HepG2 (cell line): Measurements from ENCODE around the gene LAMC3. TPM values are rescaled to one million over a fixed set of nuclear protein-coding genes. Genes with fewer than 3 reads are reported as not detected.

Experiments used
- CHCHD3 ChIP-seq: sonication (generic); formaldehyde crosslinking; IDR thresholded peaks from 2 replicates; pipeline ENCODE4 v1.8.0; 2022; ENCODE audit warnings: mild to moderate bottlenecking, missing genetic modification reagents, moderate library complexity
- GATAD2A ChIP-seq: IDR thresholded peaks from 2 replicates; pipeline ENCODE4 v1.6.1; 2016
- GPN1 ChIP-seq: sonication (generic); formaldehyde crosslinking; IDR thresholded peaks from 2 replicates; pipeline ENCODE4 v1.5.1; 2020; ENCODE audit warnings: missing genetic modification reagents, borderline replicate concordance
- HNF4G ChIP-seq, 2 experiments: sonication (generic) in 1 of 2; formaldehyde crosslinking in 1 of 2; IDR thresholded peaks; 2 replicates each; pipeline versions ENCODE4 v1.4.0 to v1.6.1; 2011 to 2020; ENCODE audit warnings: borderline replicate concordance in 2 of 2, low read depth in 2 of 2, mild to moderate bottlenecking in 2 of 2, low read length in 1 of 2, missing genetic modification reagents in 1 of 2, moderate library complexity in 1 of 2
- KLF16 ChIP-seq, 2 experiments: sonication (generic) in 1 of 2; formaldehyde crosslinking in 1 of 2; IDR thresholded peaks; 2 replicates each; pipeline versions ENCODE4 v1.6.1 to v1.8.0; 2016 to 2023; ENCODE audit warnings: missing genetic modification reagents in 2 of 2, missing compliant biosample characterization in 1 of 2
- NFIB ChIP-seq: sonication (generic); formaldehyde crosslinking; IDR thresholded peaks from 2 replicates; pipeline ENCODE4 v1.9.0; 2021; ENCODE audit warnings: missing genetic modification reagents, mild to moderate bottlenecking, borderline replicate concordance
- NFYC ChIP-seq: IDR thresholded peaks from 2 replicates; pipeline ENCODE4 v1.6.1; 2016; ENCODE audit warnings: missing genetic modification reagents, missing compliant biosample characterization
- SMAD9 ChIP-seq: sonication (generic); formaldehyde crosslinking; IDR thresholded peaks from 2 replicates; pipeline ENCODE4 v1.5.1; 2020; ENCODE audit warnings: mild to moderate bottlenecking, missing genetic modification reagents
- SP1 ChIP-seq, 2 experiments: fragments of 450-650 bp in 1 of 2; sonication (generic) in 1 of 2; formaldehyde crosslinking in 1 of 2; IDR thresholded peaks; 2 replicates each; pipeline versions ENCODE4 v1.4.0 to v1.6.1; 2016 to 2020; ENCODE audit warnings: missing genetic modification reagents in 1 of 2
- STAG1 ChIP-seq: sonication (generic); formaldehyde crosslinking; IDR thresholded peaks from 2 replicates; pipeline ENCODE4 v1.4.0; 2020; ENCODE audit warnings: missing genetic modification reagents
- ZEB1 ChIP-seq: IDR thresholded peaks from 2 replicates; pipeline ENCODE4 v1.6.1; 2012; ENCODE audit warnings: mild to moderate bottlenecking, low read depth, inconsistent platforms; ENCODE audit not compliant: insufficient replicate concordance
- ZNF562 ChIP-seq: sonication (generic); formaldehyde crosslinking; IDR thresholded peaks from 2 replicates; pipeline ENCODE4 v1.8.0; 2022; ENCODE audit warnings: missing genetic modification reagents, borderline replicate concordance
- ZNF672 ChIP-seq: sonication (generic); formaldehyde crosslinking; IDR thresholded peaks from 2 replicates; pipeline ENCODE4 v1.8.1; 2022; ENCODE audit warnings: missing genetic modification reagents
- ZNF703 ChIP-seq: sonication (generic); formaldehyde crosslinking; IDR thresholded peaks from 2 replicates; pipeline ENCODE4 v1.5.1; 2020; ENCODE audit warnings: missing genetic modification reagents, mild to moderate bottlenecking, moderate library complexity, borderline replicate concordance
- polyA plus RNA-seq, 8 experiments: library from polyadenylated mRNA; depleted of rRNA in 3 of 8; stranded (reverse) in 7 of 8; unstranded in 1 of 8; fragments of >200 nt; fragmentation: Illumina TruSeq in 4 of 8; extraction: Trizol in 4 of 8; gene quantifications; 2 replicates each; pipeline versions ENCODE4 v1.2.1 to v1.2.3, GENCODE V29; 2011 to 2016; ENCODE audit warnings: low read depth in 4 of 8, missing spikeins in 1 of 8, mixed read lengths in 1 of 8; ENCODE audit not compliant: insufficient read depth in 1 of 8
- total RNA-seq, 5 experiments: library from RNA; depleted of rRNA; stranded (reverse); fragments of >200 nt; fragmentation: Illumina TruSeq; extraction: Trizol; gene quantifications; 2 replicates each; pipeline ENCODE4 v1.2.3, GENCODE V29; 2016; ENCODE audit warnings: low read depth in 1 of 5
- TF ChIP-seq, protein P1 (sequence below): sonication (generic); formaldehyde crosslinking; IDR thresholded peaks from 2 replicates; pipeline ENCODE4 v1.4.0; 2020; ENCODE audit warnings: mild to moderate bottlenecking, missing genetic modification reagents
- TF ChIP-seq, protein P2 (sequence below): fragments of 450-650 bp; IDR thresholded peaks from 2 replicates; pipeline ENCODE4 v1.6.1; 2017; ENCODE audit warnings: mild to moderate bottlenecking
- TF ChIP-seq, protein P3 (sequence below): sonication (generic); formaldehyde crosslinking; IDR thresholded peaks from 2 replicates; pipeline ENCODE4 v1.4.0; 2020; ENCODE audit warnings: mild to moderate bottlenecking, missing genetic modification reagents
- TF ChIP-seq, protein P4 (sequence below): sonication (generic); formaldehyde crosslinking; IDR thresholded peaks from 2 replicates; pipeline ENCODE4 v1.5.1; 2020; ENCODE audit warnings: mild to moderate bottlenecking, missing genetic modification reagents, moderate library complexity

Gene LAMC3
- total and polyA plus RNA-seq, 2 of the 13 experiments (the other 11 are each of a cell fraction or from before 2014, with no cell fraction given) = 0.07 to 0.57 TPM

DNA sequence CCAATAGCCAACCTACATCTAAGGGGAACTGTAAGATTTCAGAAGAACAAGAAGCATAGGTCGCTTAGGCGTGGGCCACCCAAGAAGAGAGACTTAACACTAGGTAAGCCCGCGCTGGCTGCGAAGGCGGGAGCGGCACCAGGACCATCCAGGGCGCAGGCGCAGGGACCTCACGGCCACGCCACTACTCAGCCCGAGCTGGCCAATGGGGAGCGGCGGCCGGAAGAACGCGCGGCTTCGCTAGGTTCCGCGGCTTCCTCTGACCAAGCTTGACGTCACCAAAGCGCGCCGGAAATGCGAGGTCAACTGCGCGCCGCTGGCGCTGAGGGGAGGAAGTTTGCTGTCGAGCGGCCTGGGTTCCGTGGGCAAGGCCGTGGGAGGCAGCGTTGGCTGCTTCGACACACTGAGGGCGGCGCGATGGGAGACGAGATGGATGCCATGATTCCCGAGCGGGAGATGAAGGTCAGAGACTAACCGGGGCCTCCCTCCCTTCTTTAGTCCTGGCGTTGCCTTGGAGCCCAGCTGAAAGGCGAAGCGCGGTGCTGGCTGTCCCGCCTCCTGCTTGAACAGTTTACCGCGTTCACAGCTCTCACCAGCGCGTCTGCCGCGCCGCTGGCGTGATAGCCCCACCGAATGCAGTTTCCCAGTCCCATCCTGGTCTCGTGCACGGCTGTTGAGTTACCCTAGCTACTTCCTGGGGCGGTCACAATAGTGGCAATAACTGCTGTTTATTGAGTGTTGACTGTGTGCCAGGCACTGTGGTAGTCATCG lies 116.5 kb downstream of the LAMC3 start, which contains the start of gene NUP214 (continued):
- TF ChIP-seq HNF4G (IDR thresholded peaks at IDR 0.05; ENCODE audit: borderline replicate concordance, low read depth, low read length) = no peak; the same call in 1 of the 2 replicates
- peak; percentile 43; the same call in 1 of the 2 replicates for TF ChIP-seq HNF4G (CRISPR knock-in tag; IDR thresholded peaks at IDR 0.05; ENCODE audit: borderline replicate concordance, low read depth)
- no peak for TF ChIP-seq NFIB
- no peak for TF ChIP-seq SMAD9 (CRISPR knock-in tag)
- no peak for TF ChIP-seq ZNF703
- no peak for TF ChIP-seq ZNF562
- TF ChIP-seq ZNF672 (CRISPR knock-in tag) = no peak
- no peak; the same call in 1 of the 2 replicates for TF ChIP-seq STAG1
- TF ChIP-seq KLF16 (CRISPR knock-in tag; IDR thresholded peaks at IDR 0.05) = peak; percentile 28 to 92; a peak in 2 of 4 replicates
- TF ChIP-seq, protein P1, sequence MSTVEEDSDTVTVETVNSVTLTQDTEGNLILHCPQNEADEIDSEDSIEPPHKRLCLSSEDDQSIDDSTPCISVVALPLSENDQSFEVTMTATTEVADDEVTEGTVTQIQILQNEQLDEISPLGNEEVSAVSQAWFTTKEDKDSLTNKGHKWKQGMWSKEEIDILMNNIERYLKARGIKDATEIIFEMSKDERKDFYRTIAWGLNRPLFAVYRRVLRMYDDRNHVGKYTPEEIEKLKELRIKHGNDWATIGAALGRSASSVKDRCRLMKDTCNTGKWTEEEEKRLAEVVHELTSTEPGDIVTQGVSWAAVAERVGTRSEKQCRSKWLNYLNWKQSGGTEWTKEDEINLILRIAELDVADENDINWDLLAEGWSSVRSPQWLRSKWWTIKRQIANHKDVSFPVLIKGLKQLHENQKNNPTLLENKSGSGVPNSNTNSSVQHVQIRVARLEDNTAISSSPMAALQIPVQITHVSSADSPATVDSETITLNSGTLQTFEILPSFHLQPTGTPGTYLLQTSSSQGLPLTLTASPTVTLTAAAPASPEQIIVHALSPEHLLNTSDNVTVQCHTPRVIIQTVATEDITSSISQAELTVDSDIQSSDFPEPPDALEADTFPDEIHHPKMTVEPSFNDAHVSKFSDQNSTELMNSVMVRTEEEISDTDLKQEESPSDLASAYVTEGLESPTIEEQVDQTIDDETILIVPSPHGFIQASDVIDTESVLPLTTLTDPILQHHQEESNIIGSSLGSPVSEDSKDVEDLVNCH (CRISPR knock-in tag) = no peak
- TF ChIP-seq SP1 (IDR thresholded peaks at IDR 0.05) = no peak
- peak; percentile 89 for TF ChIP-seq SP1 (CRISPR knock-in tag; IDR thresholded peaks at IDR 0.05)
- TF ChIP-seq, protein P2, sequence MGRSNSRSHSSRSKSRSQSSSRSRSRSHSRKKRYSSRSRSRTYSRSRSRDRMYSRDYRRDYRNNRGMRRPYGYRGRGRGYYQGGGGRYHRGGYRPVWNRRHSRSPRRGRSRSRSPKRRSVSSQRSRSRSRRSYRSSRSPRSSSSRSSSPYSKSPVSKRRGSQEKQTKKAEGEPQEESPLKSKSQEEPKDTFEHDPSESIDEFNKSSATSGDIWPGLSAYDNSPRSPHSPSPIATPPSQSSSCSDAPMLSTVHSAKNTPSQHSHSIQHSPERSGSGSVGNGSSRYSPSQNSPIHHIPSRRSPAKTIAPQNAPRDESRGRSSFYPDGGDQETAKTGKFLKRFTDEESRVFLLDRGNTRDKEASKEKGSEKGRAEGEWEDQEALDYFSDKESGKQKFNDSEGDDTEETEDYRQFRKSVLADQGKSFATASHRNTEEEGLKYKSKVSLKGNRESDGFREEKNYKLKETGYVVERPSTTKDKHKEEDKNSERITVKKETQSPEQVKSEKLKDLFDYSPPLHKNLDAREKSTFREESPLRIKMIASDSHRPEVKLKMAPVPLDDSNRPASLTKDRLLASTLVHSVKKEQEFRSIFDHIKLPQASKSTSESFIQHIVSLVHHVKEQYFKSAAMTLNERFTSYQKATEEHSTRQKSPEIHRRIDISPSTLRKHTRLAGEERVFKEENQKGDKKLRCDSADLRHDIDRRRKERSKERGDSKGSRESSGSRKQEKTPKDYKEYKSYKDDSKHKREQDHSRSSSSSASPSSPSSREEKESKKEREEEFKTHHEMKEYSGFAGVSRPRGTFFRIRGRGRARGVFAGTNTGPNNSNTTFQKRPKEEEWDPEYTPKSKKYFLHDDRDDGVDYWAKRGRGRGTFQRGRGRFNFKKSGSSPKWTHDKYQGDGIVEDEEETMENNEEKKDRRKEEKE = no peak
- TF ChIP-seq, protein P3, sequence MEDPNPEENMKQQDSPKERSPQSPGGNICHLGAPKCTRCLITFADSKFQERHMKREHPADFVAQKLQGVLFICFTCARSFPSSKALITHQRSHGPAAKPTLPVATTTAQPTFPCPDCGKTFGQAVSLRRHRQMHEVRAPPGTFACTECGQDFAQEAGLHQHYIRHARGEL (CRISPR knock-in tag) = 0 out of 2 replicates have a peak, but pooled peaks have one; percentile 36
- TF ChIP-seq GPN1 (CRISPR knock-in tag) = no peak
- TF ChIP-seq, protein P4, sequence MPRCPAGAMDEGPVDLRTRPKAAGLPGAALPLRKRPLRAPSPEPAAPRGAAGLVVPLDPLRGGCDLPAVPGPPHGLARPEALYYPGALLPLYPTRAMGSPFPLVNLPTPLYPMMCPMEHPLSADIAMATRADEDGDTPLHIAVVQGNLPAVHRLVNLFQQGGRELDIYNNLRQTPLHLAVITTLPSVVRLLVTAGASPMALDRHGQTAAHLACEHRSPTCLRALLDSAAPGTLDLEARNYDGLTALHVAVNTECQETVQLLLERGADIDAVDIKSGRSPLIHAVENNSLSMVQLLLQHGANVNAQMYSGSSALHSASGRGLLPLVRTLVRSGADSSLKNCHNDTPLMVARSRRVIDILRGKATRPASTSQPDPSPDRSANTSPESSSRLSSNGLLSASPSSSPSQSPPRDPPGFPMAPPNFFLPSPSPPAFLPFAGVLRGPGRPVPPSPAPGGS (CRISPR knock-in tag) = no peak
- TF ChIP-seq CHCHD3 (CRISPR knock-in tag) = peak; percentile 72; the same call in 1 of the 2 replicates
- TF ChIP-seq ZEB1 = no peak
- peak; percentile 57 for TF ChIP-seq GATAD2A (CRISPR knock-in tag)
- peak; percentile 87 for TF ChIP-seq NFYC (CRISPR knock-in tag)
